Mesodermal cell (in vitro differentiated cells): Measurements from ENCODE around the gene KREMEN1.
A peak's percentile ranks its signal among the peaks of the same experiment; 100 is the strongest.

Source experiments
- H3K27ac ChIP-seq: 2 replicates; pipeline ENCODE4 v1.7.0; 2013; ENCODE audit warnings: mild to moderate bottlenecking, low read depth, low read length, moderate library complexity; ENCODE audit not compliant: severe bottlenecking
- H3K36me3 ChIP-seq: 2 replicates; pipeline ENCODE4 v1.7.1; 2013; ENCODE audit warnings: mild to moderate bottlenecking, low read length, moderate library complexity; ENCODE audit not compliant: control insufficient read depth, insufficient read depth
- H3K4me1 ChIP-seq: one replicate; pipeline ENCODE4 v1.7.1; 2013; ENCODE audit warnings: mild to moderate bottlenecking, low read length; ENCODE audit not compliant: insufficient read depth, control insufficient read depth, poor library complexity, severe bottlenecking
- H3K4me3 ChIP-seq: 2 replicates; pipeline ENCODE4 v1.7.0; 2013; ENCODE audit warnings: low read length, control low read depth, mild to moderate bottlenecking; ENCODE audit not compliant: insufficient read depth, poor library complexity, severe bottlenecking; ENCODE audit errors: extremely low read depth
- H3K9me3 ChIP-seq: 2 replicates; pipeline ENCODE4 v1.7.1; 2013; ENCODE audit warnings: mild to moderate bottlenecking, low read length, moderate library complexity; ENCODE audit not compliant: control insufficient read depth
- WGBS, 2 experiments: methylation state at CpG; one replicate each; pipeline ENCODE4 v1.1.5; 2013; ENCODE audit warnings: missing lambda C conversion rate in 2 of 2; ENCODE audit not compliant: insufficient coverage in 2 of 2; 5-methylcytosine and 5-hydroxymethylcytosine counted together

Gene KREMEN1

GRCh38 chr22:29069463-29069862 lies 3.4 kb upstream of the KREMEN1 start:
- H3K4me3 ChIP-seq: no peak overlapping the region
- no peaks in the 10 kb centered on the region for H3K36me3 ChIP-seq
- 76 to 89% methylated on average over 4 of the region's 4 CpGs for WGBS, 2 experiments
- H3K4me1 ChIP-seq: peaks cover 5% of the 10 kb centered on the region
- no peak overlapping the region for H3K27ac ChIP-seq
- H3K9me3 ChIP-seq: no peaks in the 10 kb centered on the region

- Histone ChIP-seq H3K4me3 (no peak overlapping the region), H3K27ac (no peak overlapping the region), H3K36me3 (no peaks in the 10 kb centered on the region), H3K9me3 (no peaks in the 10 kb centered on the region), H3K4me1 (peaks cover 5% of the 10 kb centered on the region)
- 83 to 100% methylated on average over 3 of the region's 4 CpGs for WGBS, 2 experiments
Observed at GRCh38 chr22:29070490-29070889, 2.3 kb upstream of the KREMEN1 start.

- Histone ChIP-seq H3K27ac (no peak overlapping the region), H3K9me3 (no peaks in the 10 kb centered on the region), H3K4me1 (peaks cover 5% of the 10 kb centered on the region), H3K4me3 (peak overlapping the region; percentile 24), H3K36me3 (no peaks in the 10 kb centered on the region)
- WGBS, 2 experiments: 8 to 13% methylated on average over 38 to 47 of the region's 60 CpGs
Observed at GRCh38 chr22:29071261-29072045, 1.4 kb upstream of the KREMEN1 start.

- no peaks in the 10 kb centered on the region for H3K36me3 ChIP-seq
- no peak overlapping the region for H3K27ac ChIP-seq
- no peaks in the 10 kb centered on the region for H3K9me3 ChIP-seq
- peak overlapping the region; percentile 28 for H3K4me3 ChIP-seq
- 29% methylated on average over 27 to 36 of the region's 41 CpGs for WGBS, 2 experiments
- peaks cover 5% of the 10 kb centered on the region for H3K4me1 ChIP-seq
Observed at GRCh38 chr22:29072193-29072978, 449 bp upstream of the KREMEN1 start.

- peaks cover 5% of the 10 kb centered on the region for H3K4me1 ChIP-seq
- H3K27ac ChIP-seq: no peak overlapping the region
- peak overlapping the region; percentile 60 for H3K4me3 ChIP-seq
- WGBS, 2 experiments: 2 to 5% methylated on average over 36 to 37 of the region's 53 CpGs
- H3K9me3 ChIP-seq: no peaks in the 10 kb centered on the region
- H3K36me3 ChIP-seq: no peaks in the 10 kb centered on the region
Observed at GRCh38 chr22:29073618-29074275, 912 bp downstream of the KREMEN1 start.

- Histone ChIP-seq H3K4me3 (peak overlapping the region; percentile 60), H3K36me3 (no peaks in the 10 kb centered on the region), H3K9me3 (no peaks in the 10 kb centered on the region), H3K4me1 (peaks cover 5% of the 10 kb centered on the region), H3K27ac (no peak overlapping the region)
- WGBS, 2 experiments: 66 to 75% methylated on average over 8 to 9 of the region's 10 CpGs
Observed at GRCh38 chr22:29074276-29074772, 1.5 kb downstream of the KREMEN1 start.

- H3K4me3 ChIP-seq: no peak overlapping the region
- WGBS, 2 experiments: 89 to 100% methylated on average over 4 to 5 of the region's 6 CpGs
- no peaks in the 10 kb centered on the region for H3K36me3 ChIP-seq
- no peak overlapping the region for H3K27ac ChIP-seq
- H3K4me1 ChIP-seq: peaks cover 5% of the 10 kb centered on the region
- no peaks in the 10 kb centered on the region for H3K9me3 ChIP-seq
Observed at GRCh38 chr22:29078036-29078868, 5.4 kb downstream of the KREMEN1 start.

GRCh38 chr22:29078869-29079207 lies 6.0 kb downstream of the KREMEN1 start:
- 92 to 100% methylated on average over 2 to 3 of the region's 6 CpGs for WGBS, 2 experiments
- Histone ChIP-seq H3K36me3 (no peaks in the 10 kb centered on the region), H3K9me3 (no peaks in the 10 kb centered on the region), H3K27ac (no peak overlapping the region), H3K4me1 (peaks cover 5% of the 10 kb centered on the region), H3K4me3 (no peak overlapping the region)

- 85 to 94% methylated on average over 6 of the region's 8 CpGs for WGBS, 2 experiments
- Histone ChIP-seq H3K9me3 (no peaks in the 10 kb centered on the region), H3K4me1 (peaks cover 10% of the 10 kb centered on the region), H3K27ac (no peak overlapping the region), H3K4me3 (no peak overlapping the region), H3K36me3 (no peaks in the 10 kb centered on the region)
Observed at GRCh38 chr22:29079218-29079901, 6.5 kb downstream of the KREMEN1 start.
